GM18867 (cell line): Measurements from ENCODE around the gene LDLRAD2.

Experiments
- ATAC-seq: cut with Tn5 transposase; IDR thresholded peaks from one replicate; pipeline ENCODE4 v1.9.1; 2021; ENCODE audit warnings: mild to moderate bottlenecking, moderate library complexity; ENCODE audit not compliant: unreplicated experiment

LDLRAD2 gene

DNA sequence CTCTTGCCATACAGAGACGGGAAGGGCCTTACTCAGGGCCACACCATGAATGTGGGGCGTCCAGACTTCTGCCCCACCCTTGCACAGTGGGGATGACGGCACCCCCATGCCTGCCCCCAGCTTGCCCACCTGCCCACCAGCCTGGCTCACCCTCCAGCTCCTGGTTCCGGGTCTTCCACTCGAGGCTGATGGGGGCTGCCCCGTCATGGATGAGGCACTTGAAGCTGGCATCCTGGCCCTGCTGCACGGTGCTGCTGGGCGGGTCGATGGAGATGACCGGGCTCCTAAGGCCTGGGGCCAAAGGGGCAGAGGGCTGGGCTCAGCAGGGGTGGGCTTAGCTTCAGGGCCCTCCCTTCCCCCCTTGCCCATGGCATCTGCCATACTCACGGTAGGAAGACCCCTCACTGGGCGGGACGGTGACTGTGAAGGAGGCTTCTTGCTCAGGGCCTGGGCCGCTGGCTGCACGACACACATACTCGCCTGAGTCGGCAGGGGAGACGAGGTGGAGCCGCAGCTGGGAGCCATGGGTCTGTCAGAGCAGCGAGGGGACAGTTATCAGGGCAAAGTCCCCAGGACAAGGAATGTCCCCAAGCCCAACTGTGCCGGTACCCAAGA, 29.9 kb downstream of the LDLRAD2 start:
- ATAC-seq: no peak

DNA sequence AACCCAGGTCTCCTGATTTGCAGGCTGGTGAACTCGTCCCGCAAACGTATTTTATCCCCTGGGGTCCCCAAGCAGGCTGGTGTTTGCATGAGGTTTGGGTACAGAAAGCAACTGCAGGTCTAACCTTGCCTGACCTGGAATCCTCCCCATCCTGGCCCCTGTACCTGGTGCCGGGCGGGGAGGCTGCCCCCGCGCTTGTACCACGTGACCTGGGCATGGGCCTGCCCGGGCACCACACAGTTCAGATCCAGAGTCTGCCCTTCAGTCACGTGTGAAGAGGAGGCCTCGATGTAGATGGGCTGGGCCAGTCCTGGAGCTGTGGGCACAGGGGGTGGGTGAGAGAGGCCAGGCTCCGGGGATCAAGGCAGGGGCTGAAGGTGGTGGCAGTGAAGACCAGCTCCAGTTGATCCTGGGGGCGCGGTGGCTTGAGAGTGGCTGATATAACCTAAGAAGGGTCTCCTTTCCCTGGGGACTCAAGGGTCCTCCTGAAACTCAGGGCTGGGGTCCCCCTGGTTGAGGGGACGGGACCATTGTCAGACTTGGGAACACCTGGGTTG, 30.6 kb downstream of the LDLRAD2 start:
- no peak for ATAC-seq

GRCh38 chr1:21843208-21843607, 31.1 kb downstream of the LDLRAD2 start:
- ATAC-seq: no peak

- ATAC-seq: no peak
Measured at GRCh38 chr1:21843996-21844395, 31.9 kb downstream of the LDLRAD2 start.

DNA sequence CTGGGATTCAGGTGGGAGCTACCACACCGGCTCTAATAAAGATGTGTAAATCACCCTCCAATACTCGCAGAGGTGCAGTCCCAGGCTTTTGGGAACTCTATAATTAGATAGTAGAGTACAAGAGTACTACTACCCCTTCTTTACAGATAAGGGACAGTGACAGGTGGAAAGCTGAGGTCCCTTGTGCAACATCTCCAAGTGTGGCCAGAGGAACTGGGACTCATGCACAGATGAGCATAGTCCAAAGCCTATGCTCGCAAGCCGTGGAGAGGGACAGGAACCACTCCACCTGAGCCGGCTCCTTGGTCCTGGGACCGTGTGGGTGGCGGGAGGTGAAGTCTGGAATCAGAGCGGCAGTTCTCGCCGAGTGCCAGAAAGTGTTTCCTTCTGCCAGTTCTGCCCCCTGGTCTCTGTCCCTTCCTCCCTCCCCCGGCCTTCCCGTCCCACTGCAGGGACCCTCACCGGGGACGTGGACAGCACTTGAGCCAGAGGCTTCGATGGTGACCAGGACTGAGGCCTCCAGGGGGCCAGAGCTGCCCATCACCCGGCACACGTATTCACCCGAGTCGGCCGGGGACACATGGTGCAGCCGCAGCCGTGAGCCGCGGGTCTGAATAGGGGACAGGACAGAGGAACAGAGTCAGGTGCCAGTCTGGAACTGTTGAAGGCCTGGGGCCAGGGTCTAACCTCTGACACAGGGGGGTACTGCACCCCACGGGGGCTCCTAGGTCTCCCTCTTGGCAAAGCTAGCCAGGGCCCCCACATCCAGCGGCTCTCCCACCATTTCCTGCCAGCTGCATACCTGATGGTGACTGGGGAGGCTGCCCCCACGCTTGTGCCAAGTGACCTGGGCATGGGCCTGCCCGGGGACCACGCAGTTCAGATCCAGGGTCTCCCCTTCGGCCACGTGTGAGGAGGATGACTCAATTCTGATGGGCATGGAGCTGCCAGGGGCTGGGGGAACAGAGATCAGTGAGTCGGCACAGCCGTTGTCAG, 33.9 kb downstream of the LDLRAD2 start:
- ATAC-seq: no peak

GRCh38 chr1:21847223-21848205, 35.4 kb downstream of the LDLRAD2 start:
- no peak for ATAC-seq

DNA sequence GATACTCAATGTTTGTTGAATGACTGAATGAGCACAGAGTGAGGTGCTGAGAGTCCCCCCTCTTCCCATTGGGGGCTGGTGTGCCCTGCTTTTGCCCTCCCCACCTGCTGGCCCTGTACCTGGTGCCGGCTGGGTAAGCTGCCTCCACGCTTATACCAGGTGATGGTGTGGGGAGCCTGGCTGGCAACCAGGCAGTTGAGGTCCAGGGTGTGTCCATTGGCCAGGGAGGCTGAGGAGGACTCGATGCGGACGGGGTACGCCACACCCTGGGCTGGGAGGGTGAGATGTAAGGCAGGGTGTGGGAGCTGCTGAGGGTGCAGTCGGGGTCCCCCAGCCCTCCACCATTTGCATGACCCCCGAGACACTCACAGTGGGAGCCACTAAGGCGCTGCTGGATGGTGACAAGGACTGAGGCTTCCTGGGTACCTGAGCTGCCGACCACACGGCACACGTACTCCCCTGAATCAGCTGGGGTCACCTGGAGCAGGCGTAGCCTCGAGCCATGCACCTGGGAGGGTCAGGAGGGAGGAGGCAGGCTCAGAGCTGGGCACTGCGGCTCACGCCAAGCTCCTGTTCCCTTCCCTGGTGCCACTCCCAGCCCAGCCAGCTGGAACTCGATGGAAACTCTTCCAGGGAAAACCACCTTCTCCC, 36.6 kb downstream of the LDLRAD2 start:
- no peak for ATAC-seq

- no peak for ATAC-seq
Measured at GRCh38 chr1:21849909-21850576, 38.0 kb downstream of the LDLRAD2 start.

DNA sequence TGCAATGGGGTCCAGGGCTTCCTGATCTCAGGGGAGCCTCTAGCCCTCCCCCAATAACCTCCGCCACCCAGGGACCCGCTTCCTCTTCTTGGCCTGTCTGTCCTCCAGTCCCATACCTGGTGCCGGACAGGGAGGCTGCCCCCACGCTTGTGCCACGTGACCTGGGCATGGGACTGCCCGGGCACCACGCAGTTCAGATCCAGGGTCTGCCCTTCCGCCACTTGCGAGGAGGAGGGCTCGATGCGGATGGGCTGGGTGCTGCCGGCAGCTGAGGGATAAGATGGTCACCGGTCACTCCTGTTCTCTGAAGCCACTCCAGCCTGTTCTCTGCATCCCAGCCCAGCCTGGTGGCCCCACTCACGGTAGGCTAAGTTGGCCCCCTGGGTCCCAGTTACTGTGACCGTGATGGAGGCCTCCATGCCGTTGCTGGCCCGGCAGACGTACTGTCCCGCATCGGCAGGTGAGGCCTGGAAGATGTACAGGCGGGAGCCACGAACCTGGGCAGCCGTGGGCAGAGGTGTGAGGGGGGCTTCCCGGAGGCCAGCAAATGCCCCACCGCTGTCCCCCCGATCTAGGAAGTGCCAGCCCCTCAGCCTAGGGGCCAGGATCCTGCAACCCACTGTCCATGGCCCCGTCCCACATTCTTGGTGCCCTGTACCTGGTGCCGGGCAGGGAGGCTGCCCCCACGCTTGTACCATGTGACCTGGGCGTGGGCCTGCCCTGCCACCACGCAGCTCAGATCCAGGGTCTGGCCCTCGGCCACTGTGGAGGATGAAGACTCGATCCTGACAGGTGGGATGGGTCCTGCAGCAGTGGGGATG, 39.6 kb downstream of the LDLRAD2 start:
- no peak for ATAC-seq

GRCh38 chr1:21852282-21853130, 40.4 kb downstream of the LDLRAD2 start:
- ATAC-seq: no peak

GRCh38 chr1:21853131-21853427, 41.0 kb downstream of the LDLRAD2 start:
- ATAC-seq: no peak

GRCh38 chr1:21854090-21854750, 42.2 kb downstream of the LDLRAD2 start:
- no peak for ATAC-seq

GRCh38 chr1:21854751-21855131, 42.7 kb downstream of the LDLRAD2 start:
- no peak for ATAC-seq

GRCh38 chr1:21855257-21856096, 43.4 kb downstream of the LDLRAD2 start:
- no peak for ATAC-seq

- no peak for ATAC-seq
Measured at GRCh38 chr1:21857142-21857839, 45.2 kb downstream of the LDLRAD2 start.
